K562 (cell line): ENCODE results near the gene TMEM184B. TPM values are rescaled to one million over a fixed set of nuclear protein-coding genes. Genes with fewer than 3 reads are reported as not detected.

Source experiments
- BRCA1 ChIP-seq, 2 experiments: fragments of 450-650 bp in 1 of 2; sonication (generic) in 1 of 2; formaldehyde crosslinking in 1 of 2; IDR thresholded peaks; 2 replicates each; pipeline versions ENCODE4 v1.5.0 to v1.6.1; 2017 to 2020; ENCODE audit warnings: mild to moderate bottlenecking in 1 of 2, missing genetic modification reagents in 1 of 2
- CBFA2T2 ChIP-seq: fragments of 450-650 bp; conservative IDR thresholded peaks from 2 replicates; pipeline ENCODE4 v1.6.1; 2017; ENCODE audit warnings: mild to moderate bottlenecking
- CUX1 ChIP-seq: fragments of 200-800 bp; sonication (Bioruptor generic); IDR thresholded peaks from 2 replicates; pipeline ENCODE4 v1.6.1; 2016; ENCODE audit warnings: missing genetic modification characterization, missing compliant biosample characterization
- EWSR1 ChIP-seq: fragments of 450-650 bp; IDR thresholded peaks from 2 replicates; pipeline ENCODE4 v1.6.1; 2018; ENCODE audit warnings: borderline replicate concordance, mild to moderate bottlenecking, low read depth, moderate library complexity; ENCODE audit not compliant: partially characterized antibody
- HEY1 ChIP-seq: fragments of 250-450 bp; sonication (Bioruptor Pico); IDR thresholded peaks from 2 replicates; pipeline ENCODE4 v1.5.0; 2020; ENCODE audit warnings: mild to moderate bottlenecking, moderate library complexity, borderline replicate concordance
- HNRNPLL ChIP-seq: fragments of 200-400 bp; formaldehyde crosslinking; IDR thresholded peaks from 2 replicates; pipeline ENCODE4 v1.6.1; 2017; ENCODE audit warnings: low read length, low read depth, mild to moderate bottlenecking; ENCODE audit not compliant: poor library complexity, severe bottlenecking
- NBN ChIP-seq: fragments of 450-650 bp; IDR thresholded peaks from 2 replicates; pipeline ENCODE4 v1.6.1; 2016; ENCODE audit warnings: low read depth, mild to moderate bottlenecking
- PHF8 ChIP-seq: fragments of 200-600 bp; sonication (generic); IDR thresholded peaks from 2 replicates; pipeline ENCODE4 v1.6.1; 2012; ENCODE audit warnings: mixed run types, mild to moderate bottlenecking, inconsistent platforms, low read length, moderate library complexity, borderline replicate concordance
- POLR2B ChIP-seq: fragments of 450-650 bp; IDR thresholded peaks from 2 replicates; pipeline ENCODE4 v1.6.1; 2018; ENCODE audit warnings: low read depth; ENCODE audit not compliant: partially characterized antibody
- SREBF1 ChIP-seq: fragments of 150-350 bp; IDR thresholded peaks from 2 replicates; pipeline ENCODE4 v1.6.1; 2014; ENCODE audit warnings: antibody characterized with exemption, low read depth, low read length, borderline replicate concordance
- ZBTB5 ChIP-seq: fragments of 450-650 bp; IDR thresholded peaks from 2 replicates; pipeline ENCODE4 v1.6.1; 2017; ENCODE audit warnings: antibody characterized with exemption
- ZEB2 ChIP-seq: fragments of 450-650 bp; IDR thresholded peaks from 2 replicates; pipeline ENCODE4 v1.6.1; 2016
- ZNF217 ChIP-seq: sonication (generic); formaldehyde crosslinking; IDR thresholded peaks from 2 replicates; pipeline ENCODE4 v1.8.0; 2022; ENCODE audit warnings: mild to moderate bottlenecking, missing genetic modification reagents
- ZNF609 ChIP-seq: sonication (generic); formaldehyde crosslinking; IDR thresholded peaks from 2 replicates; pipeline ENCODE4 v1.8.1; 2023; ENCODE audit warnings: missing genetic modification reagents, mild to moderate bottlenecking, borderline replicate concordance
- ZNF75A ChIP-seq: fragments of 450-650 bp; formaldehyde crosslinking; IDR thresholded peaks from 2 replicates; pipeline ENCODE4 v1.4.0; 2020; ENCODE audit warnings: mild to moderate bottlenecking
- polyA plus RNA-seq, 8 experiments: library from polyadenylated mRNA; depleted of rRNA in 4 of 8; stranded (reverse) in 5 of 8; unstranded in 3 of 8; fragments of >200 nt; fragmentation: Nextera tagmentation in 2 of 8; fragmentation: Illumina TruSeq in 1 of 8; extraction: Ambion mirVana in 2 of 8; extraction: Trizol in 1 of 8; gene quantifications; 2 replicates each; pipeline versions ENCODE4 v1.2.1 to v1.2.3, GENCODE V29; 2011 to 2014; ENCODE audit warnings: inconsistent platforms in 1 of 8, missing spikeins in 1 of 8
- total RNA-seq, 7 experiments: library from RNA; depleted of rRNA in 6 of 7; stranded (reverse); fragments of >200 nt in 6 of 7; fragmentation: Illumina TruSeq in 2 of 7; extraction: Trizol in 2 of 7; gene quantifications; 2 replicates each; pipeline versions ENCODE4 v1.2.1 to v1.2.3, GENCODE V29; 2011 to 2021; ENCODE audit warnings: low replicate concordance in 1 of 7

Gene TMEM184B
- total and polyA plus RNA-seq, 9 of the 15 experiments (the other 6 are each of a cell fraction or from before 2014, with no cell fraction given), result 0.31 to 25.1 (median 6.2) TPM

- no peak for TF ChIP-seq CUX1 (CRISPR knock-in tag)
- TF ChIP-seq ZNF75A (CRISPR knock-in tag), result no peak
- no peak for TF ChIP-seq ZNF609 (CRISPR knock-in tag)
- no peak for TF ChIP-seq ZNF217 (CRISPR knock-in tag)
- TF ChIP-seq BRCA1 (IDR thresholded peaks at IDR 0.05), result no peak
- TF ChIP-seq BRCA1 (CRISPR knock-in tag; IDR thresholded peaks at IDR 0.05), result no peak
- TF ChIP-seq ZBTB5, result no peak
- TF ChIP-seq POLR2B, result no peak
- TF ChIP-seq SREBF1, result no peak
- no peak for TF ChIP-seq CBFA2T2
- peak; percentile 68 for TF ChIP-seq HNRNPLL
- TF ChIP-seq HEY1 (CRISPR knock-in tag), result no peak
- no peak for TF ChIP-seq EWSR1
- TF ChIP-seq NBN, result no peak
- TF ChIP-seq ZEB2, result no peak
- peak; percentile 73; the same call in 1 of the 2 replicates for TF ChIP-seq PHF8
Observed at GRCh38 chr22:38272373-38273134, at the start of gene TMEM184B (continued).
